Islet of Langerhans (tissue), 1 donor: ENCODE results near the gene CDH13.

Source experiments
- FAIRE-seq: peaks from one replicate; lab custom pipeline; 2011; peaks lifted over from hg19 to GRCh38; lab: Jason Lieb, UNC

Gene CDH13

DNA sequence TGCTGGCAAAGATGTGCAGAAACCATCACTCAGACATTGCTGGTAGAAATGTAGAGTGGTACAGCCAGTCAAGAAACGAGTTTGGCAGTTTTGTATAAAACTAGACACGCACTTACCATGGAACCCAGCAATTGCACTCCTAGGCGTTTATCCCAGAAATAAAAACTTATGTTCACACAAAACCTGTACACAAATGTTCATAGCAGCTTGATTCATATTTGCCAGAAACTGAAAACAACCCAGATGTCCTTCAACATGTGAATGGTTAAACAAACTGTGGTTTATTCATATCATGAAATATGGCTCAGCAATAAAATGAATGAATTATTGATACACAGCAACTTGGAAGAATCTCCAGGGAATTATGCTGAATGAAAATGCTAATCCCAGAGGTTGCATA lies 570.0 kb downstream of the CDH13 start:
- FAIRE-seq: no peak

DNA sequence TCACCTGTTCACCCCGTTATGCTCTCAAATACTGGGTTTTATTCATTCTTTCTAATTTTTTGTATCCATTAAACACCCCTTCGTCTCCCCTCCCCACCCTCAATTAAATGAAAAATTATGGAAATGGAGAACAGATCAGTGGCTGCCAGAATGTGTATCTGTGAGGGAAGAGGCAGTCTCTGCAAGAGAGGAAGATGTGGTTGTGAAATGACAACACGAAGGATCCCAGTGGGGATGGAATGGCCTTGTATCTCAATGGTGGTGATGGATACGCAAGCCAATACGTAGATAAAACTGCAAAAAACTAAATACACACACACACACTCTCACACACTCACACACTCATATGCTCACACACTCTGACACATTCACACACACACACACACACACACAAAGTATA lies 570.7 kb downstream of the CDH13 start:
- FAIRE-seq: no peak

DNA sequence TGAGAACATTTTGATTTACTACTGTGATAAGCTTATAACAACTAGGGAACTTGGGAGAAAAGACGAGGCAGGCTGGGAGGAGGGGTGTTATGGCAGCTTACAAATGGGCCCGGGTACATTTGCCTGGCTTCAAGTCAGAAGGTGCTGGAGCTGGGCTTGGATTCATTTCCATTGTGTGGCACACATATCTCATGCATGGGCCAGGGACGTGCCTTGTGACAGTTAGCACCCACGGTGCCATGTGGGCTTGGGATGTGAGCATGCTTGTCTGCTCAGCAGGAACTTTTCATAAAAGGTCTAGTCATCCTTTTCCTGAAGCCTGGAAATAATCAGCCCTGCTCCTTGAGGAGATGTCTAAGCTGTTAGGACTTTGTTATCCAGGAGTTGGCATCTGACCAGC lies 572.2 kb downstream of the CDH13 start:
- no peak for FAIRE-seq

DNA sequence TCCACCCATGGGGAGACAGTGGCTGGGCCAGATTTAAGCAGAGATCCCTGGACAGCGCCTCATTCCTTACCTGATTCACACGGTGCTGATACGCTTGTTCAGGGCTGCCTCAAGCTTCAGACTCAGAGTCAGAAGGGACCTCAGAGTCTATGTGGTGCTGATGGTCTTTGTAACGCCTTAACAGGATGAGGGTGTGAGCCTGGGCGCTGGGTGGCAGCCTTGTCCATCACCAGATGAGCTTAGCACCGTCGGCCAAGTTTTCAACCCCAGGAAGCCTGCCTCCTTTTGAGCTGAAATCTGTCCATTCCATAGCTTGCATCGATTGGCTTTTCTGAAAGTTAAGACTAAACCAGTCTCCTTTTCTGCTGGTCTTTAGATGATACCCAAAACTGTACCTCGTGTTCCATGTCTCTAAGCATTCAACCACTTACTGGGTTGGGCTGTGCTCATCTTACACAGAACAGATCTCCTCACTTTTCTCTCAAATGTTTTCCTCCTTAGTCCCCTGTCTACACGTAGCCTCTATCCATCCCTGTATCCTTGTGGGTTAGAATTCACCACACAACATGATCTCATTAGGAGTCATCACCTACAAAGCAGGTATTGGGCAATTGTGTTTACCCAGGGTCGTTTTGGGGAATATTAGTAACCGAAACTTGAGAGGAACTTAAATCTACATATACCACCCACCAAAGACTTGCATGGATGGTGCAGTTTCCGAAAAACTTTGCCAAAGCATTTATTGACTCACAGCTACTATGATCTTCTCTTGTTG lies 573.4 kb downstream of the CDH13 start:
- no peak for FAIRE-seq

DNA sequence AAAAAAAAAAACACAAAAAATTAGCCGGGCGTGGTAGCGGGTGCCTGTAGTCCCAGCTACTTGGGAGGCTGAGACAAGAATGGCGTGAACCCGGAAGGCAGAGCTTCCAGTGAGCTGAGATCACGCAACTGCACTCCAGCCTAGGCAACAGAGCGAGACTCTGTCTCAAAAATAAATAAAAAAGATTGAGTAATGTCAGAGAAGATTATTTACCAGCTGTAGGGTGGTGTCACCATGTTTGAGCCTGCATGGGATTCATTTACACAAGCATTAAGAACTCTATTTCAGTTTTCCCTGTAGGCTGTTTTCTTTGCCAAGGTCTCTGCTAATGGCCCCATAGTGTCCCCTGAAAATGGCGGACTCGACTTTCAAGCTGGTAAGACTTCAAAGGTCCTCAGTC lies 575.0 kb downstream of the CDH13 start:
- no peak for FAIRE-seq

DNA sequence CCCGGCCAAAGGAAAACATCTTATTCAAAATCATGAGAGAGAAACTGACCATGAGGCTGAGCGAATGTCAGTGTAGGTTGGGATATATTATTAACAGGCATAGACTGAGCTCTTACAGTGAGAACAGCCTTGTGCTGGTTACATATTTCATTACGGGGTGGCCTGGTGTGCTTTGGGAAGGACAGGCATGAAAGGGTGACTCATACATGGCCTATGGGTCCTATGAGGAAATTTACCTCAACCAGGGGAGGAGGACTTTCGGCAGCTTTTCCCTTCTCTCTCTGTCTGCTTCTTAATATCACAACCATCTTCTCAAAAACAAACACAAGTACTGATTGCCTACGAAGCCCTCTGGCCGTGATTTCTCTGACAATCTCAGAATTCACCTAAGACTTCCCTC lies 579.1 kb downstream of the CDH13 start:
- no peak for FAIRE-seq

DNA sequence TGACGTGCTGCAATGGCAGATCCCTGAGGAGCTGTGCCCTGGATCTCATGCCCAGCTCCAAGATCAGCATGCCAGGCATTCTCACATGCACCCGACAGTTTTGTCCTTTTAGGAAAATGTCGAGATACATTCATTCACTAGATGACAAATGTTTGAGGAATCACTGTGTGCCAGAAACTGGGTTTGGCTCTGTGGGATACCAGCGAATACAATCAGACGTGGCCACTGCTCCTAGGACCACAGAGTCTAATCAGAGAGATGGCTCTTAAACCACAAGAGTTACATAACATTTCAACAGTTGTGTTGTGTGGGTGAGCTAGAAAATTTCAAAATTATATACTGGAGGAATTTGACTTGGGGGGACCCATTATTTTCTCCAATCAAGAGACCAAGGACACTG lies 579.7 kb downstream of the CDH13 start:
- FAIRE-seq: no peak

DNA sequence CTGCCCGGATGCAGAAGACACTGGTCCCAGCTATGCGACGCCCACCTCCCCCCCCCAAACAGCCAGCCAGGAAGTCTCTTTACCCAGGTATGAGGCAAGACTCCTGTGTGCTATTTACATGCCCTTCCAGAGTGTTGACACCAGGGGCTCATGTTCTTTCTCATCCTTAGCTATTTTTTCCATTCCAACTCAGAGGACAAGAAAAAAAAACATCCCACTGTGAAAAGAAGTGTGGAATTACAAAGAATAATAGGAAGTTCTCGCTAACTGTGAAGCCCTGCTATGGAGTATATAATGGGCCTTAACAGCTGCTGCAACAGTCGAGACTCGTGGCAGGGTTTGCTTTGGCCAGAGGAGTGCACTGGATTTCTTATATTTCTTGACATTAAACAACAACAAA lies 584.9 kb downstream of the CDH13 start:
- no peak for FAIRE-seq

DNA sequence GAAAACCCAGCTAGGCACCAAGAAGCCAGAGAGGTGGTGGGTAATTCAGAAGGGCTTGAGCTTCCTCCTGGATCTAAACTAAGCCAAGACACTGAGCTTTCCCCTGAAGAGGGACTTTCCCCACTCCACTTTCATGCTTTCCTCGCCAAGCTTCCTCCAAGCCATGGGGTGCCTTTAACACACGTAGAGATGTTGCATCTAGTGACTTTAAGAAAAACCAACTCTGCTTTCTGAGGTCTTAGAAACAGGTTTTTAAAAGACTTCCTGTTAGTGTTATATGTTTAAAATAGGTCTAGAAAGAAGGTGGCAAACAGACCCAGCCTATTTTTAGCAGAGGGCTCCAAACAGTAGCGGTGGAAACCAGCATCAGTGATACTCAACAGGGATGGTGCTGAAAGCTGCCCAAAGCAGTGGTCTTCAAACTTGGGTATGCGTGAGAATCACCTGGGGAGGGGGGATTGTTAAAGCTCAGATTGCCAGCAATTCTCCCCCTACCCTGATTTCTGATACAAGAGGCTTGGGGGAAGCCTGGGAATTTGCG lies 585.6 kb downstream of the CDH13 start:
- no peak for FAIRE-seq

DNA sequence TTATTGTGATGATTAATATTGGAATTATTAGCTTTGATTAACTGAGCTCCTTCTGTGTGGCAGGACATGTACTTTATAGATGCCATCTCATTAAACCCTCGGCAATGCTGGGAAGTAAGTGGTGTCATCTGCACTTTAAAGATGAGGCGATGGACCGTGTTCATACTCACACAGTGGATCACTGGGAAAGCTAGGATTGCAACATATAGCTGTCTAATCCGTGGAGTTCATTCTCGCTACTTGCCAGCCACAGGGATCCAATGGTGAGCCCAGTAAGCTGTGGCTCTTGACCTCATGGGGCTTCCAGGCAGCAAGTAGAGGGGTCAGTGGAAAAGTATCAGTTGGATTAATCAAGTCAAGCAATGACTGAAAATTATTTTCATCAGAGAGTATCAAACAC lies 587.9 kb downstream of the CDH13 start:
- FAIRE-seq: no peak

DNA sequence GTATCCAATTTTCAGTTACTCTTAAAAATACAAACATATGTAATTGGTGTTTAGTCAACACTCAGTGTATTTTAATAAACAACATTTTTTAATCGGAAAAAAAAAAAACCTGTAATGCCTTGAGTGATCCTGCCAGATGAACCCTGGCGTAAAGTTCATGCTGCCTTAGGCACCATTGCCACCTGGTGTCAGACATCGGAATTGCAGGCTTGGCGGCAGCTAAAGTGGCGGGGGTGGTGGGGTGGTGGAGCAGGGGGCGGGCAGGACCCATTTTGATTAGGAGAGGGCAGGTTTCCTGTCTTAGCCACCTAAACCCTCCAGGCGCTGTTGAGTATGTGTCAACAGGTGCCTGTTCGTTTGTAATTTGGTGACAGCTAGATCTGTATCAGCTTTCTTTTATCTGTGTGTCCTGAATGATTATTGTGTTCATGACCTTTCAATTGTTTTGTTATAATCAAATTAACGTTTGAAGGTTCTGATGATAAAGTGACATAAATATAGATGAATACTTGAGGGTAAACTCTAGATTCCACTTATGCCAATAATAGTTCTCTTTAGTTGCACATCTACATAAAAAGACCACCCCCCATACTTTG lies 588.7 kb downstream of the CDH13 start:
- no peak for FAIRE-seq

DNA sequence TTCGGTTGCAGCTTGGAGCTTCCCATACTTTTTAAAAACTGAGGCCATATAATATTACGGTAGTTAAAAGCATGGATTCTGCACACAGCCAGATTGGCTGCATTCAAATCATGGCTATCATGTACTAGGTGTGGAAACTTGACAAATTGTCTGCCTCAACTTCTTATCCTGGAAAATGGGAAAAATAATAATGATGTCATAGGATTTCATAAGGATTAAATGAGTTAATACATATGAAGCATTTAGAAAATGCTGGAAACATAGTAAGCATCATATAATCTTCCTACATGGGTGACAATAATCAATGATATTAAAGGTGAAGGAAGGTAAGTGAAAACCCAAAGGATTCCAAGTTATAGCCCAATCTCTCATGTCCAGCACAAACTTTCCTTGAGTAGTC lies 592.5 kb downstream of the CDH13 start:
- no peak for FAIRE-seq

DNA sequence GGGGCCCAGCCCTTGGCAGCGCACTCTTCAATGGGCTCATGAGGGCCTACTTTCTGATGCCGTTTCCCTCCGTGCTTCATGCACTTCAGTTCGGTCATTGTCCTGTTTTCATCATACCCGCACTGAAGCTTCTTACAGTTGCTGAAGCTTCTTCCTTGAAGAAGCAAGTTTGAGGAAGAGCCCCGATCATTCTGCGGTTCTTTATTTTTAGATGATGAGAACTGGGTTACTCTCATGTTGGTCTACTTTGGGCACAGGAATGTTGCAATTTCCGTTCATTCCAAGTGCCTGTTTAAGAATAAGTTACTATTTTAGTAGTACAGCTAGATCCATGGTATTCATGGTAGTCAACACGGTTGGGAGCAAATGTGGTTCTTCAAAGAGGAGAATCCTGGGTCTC lies 593.3 kb downstream of the CDH13 start:
- no peak for FAIRE-seq

DNA sequence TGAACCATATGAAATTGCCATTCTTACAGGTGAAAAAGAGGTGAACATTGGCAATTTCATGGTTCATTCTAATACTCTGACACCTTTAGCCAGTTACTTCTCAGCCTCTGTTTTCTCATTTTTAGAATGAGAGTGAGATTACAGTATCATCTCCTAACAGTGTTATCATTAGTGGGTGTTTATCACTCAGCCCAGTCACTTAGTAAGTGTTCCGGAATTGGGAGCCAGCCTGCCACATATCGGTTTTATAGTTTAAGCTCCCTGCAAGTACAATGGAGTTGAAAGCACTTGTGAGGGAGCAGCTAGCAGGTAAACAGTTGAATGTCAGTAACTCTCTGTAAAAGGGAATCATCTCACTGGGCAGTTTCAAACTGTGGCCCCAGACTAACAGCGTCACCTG lies 597.9 kb downstream of the CDH13 start:
- no peak for FAIRE-seq

DNA sequence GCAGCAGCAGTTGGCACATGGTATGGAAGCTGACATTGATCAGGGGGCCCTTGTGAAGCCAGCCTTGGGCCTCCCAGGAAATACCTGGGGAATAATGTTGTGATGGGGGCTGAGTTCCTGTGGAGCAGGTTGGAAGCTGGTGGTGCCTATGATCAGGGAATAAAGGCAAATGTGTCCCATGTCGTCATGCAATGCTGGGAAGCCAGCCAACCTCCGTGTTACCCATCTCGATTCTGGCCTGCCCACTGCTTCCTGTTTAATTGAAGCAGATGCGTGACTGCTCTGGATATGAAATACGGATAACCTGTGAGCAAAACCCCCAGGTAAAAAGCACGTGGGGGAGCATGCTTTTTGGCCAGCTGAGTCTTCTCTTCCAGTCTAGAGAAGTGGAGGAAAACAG lies 600.6 kb downstream of the CDH13 start:
- FAIRE-seq: no peak

DNA sequence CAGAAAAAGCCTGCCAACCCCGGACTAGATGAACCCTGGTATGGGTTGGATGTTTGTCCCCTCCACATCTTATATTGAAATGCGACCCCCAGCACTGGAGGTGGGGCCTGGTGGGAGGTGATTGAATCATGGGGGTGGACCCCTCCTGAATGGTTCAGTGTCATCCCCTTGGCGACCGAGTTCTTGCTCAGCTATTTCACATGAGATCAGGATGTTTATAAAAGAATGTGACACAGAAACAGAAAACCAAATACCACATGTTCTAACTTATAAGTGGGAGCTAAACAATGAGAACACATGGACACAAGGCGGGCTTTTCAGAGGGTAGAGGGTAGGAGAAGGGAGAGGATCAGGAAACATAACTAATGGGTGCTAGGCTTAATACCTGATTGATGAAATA lies 605.0 kb downstream of the CDH13 start:
- no peak for FAIRE-seq

DNA sequence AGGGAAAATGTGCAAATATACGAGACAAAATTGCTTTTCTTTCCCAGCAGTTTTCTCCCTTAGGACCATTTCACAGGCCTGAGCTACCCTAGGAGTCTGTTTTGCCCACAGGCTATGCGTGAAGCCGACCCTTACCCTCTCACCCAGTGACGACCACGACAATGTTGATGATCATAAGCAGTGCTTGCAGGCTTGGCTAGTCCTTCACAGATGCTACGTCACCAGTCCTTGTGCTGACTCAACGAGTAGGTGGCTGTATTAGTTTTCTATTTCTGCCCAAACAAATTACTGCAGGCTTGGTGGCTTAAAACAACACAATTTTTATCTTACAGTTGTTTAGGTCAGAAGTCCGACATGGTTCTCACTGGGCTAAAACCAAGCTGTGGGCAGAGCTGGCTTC lies 606.4 kb downstream of the CDH13 start:
- no peak for FAIRE-seq

DNA sequence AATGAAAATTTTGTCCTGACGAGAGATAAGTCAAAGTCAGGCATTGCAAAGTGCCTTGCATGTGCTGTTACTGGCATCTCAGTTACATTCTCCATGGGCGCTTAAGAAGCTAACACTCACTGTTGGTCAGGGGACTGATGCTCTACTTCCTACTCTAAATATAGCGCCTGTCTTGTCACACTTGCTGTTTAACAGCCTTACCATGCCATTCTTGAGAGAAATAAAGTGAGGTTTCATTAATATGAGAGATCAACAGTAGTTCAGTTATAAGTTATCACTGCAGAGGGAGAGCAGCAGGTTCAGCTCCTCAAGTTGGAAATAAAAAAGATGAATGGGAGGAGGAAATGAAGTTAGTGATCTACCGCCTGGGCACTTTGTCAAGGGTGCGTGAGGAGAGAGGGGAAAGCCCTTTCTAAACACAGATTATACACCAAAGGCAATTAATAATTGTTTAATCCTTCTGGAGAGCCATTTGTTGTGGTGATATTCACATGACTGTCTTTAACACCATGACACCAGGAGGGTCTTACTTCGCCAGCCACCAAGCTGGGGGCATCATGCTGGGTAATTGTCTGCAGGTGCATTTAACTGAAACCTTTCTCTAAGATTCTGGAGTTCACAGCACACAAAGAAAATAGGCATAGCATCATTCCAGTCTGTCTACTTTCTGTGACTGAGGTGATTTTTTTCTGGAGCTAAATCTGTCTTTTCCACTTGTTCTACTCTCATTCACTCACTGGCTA lies 612.4 kb downstream of the CDH13 start:
- no peak for FAIRE-seq

DNA sequence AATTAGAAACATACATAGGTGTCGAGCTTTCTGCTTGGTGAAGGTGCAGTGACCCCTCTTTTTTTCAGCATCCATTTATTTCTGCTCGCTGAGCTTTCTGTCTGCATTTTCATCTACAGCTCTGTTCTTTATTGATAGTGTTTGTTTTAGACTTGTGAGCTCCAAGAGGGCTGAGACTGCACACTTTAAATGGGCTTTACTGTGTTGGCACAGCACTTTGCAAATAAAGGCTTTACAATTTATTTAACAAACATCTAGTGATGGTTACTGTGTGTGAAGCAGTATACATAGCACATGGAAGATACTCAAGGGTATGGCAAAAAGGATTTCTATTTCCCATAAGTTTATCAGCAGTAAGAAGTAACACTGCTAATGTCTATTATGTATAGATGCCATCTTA lies 617.3 kb downstream of the CDH13 start:
- no peak for FAIRE-seq

DNA sequence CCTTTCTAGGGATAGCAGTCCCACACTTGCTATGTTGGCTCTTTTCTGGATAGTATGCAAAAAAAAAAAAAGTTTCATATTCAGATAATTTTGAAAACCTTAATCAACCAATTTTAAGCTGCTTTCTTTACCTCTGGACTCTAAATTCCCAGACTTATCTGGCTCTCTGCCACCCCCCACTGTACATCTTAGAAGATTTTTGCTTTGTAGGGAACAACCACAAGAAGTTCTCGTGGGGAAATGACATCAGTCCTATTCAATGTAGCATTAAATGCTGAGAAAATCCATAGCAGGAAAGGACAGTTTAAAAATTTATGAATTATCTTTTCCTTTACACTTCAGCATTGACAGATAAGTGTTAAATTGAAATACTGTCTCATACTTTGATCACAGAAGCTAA lies 618.3 kb downstream of the CDH13 start:
- no peak for FAIRE-seq

DNA sequence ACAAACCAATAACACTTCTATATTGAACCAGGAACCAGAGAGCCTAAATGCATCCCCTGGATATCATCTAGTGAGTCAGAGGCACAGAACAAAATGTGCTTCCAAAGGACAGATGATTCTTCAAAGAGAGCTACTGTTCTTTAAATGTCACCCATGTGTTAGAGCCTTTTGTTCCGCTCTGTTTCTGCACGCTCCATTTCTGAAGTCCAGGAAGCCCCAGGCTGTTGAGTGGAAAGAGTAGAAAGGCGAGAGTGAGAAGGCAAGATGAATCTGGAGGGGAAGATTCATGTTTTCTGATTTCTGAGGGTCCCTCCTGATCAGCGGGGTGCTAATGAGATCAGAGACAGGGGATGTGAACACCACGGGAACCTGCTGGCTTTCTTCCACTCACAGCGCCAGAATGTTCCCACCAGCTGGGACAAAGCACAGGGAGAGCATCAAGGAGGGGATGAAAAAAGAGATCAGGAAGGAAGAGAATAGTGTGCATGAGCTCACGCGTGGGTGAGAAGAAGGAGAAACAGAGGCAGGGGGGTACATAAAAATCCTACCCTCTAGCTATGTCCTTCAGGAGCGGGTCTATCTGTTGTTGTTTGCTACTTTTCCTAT lies 621.1 kb downstream of the CDH13 start:
- no peak for FAIRE-seq

DNA sequence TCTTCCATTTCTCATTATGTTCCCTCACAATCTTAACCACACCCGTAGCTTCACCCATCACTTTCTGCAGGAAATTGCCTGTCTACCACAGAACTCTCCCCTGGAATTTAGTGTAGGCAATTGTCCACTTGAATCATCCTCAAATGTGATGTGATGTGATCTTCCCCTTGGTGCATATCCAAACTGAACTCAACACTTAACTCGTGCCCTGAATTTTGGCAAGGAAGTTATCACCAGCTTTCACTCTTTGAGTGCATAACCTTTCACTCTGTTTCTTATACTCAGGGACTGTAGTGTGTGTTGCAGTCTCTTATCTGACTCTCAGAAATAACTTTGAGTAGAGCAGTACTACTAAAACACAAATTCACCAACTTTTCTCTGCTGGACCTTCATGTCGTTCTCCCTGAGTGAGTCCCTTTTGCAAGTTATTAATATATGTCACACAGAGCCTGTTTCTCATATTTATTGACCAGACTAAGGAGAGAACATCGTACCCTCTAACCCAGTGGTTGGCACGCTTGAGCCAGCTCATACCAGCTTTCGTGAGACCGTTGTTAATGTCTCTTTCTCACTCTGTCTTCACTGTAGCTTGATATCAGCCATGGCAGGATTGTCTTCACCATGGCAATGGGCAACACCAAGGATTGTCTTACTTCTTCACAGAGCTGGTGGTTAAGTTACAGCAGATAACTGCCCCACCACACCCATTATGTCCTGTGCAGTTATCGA lies 622.1 kb downstream of the CDH13 start:
- no peak for FAIRE-seq
